ENCODE results near the gene DXO.
"Not testable (repeated sequence)": the region's sequence is repeated elsewhere in the genome, so short reads cannot be mapped to it uniquely, and the experiment has no call there.

Gene DXO

GRCh38 chr6:31979238-31979898 is 7.4 kb upstream of the DXO start:
- no peak for DNase-seq

GRCh38 chr6:31978831-31979230 is 6.9 kb upstream of the DXO start:
- no peak for DNase-seq

DNA sequence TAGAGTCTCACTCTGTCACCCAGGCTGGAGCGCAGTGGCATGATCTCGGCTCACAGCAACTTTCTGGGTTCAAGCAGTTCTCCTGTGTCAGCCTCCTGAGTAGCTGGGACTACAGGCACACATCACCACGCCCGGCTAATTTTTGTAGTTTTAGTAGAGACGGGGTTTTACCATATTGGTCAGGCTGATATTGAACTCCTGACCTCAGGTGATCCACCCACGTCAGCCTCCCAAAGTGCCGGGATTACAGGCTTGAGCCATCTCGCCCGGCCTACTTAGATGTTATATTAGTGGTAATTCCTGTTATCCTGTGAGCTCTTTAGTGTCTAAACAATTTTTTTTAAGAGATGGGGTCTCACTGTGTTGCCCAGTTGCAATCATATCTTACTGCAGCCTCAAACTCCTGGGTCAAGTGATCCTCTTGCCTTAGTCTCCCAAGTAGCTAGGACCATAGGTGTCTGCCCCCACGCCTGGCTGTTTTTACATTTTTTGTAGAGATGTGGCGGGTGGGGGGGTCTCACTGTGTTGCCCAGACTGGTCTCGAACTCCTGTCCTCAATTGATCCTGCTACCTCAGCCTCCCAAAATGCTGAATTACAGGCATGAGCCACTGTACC is 6.0 kb upstream of the DXO start:
- no peak for DNase-seq

- not testable (repeated sequence) for DNase-seq
These were observed 4.1 kb upstream of the DXO start for GRCh38 chr6:31976065-31976464.

- no peak for DNase-seq
These were observed 892 bp upstream of the DXO start for GRCh38 chr6:31972709-31973350.

DNA sequence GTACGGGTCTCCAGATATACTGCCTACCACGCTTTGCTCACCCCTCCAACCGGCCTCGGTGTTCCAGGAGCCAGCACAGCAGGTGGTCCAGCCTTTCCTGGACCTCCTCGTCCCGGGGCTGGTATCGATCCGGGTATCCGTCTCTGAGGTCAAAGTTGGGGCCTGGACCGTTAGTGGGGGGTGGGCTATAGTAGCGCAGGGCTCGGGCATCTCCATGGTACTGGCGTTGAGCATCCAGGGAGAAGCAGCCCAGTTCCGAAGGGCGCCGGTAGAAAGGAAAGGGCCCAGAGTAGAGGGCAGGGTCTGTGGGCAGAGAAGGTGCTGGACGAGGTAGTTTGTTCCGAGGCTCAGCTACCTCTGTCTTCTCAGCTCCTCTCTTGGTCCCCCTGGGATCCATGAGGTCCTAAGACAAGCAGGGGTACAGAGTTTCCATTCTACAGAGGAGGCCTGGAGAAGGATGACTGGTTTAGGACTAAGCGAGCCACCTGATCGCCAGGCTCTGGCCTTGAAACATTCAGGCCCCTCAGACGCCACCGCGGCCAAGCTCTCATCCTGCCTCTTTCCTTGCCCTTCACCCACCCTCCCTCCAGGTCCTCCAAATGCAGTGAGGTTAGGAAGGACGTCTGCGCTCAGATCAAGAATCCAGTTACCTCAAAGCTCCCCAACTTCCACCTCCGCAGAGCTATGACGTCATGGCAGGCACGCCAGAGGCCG is 502 bp downstream of the DXO start:
- no peak for DNase-seq

- DNase-seq = no peak
These were observed 1.2 kb downstream of the DXO start for GRCh38 chr6:31970604-31971271.

GRCh38 chr6:31969712-31970603 is 2.0 kb downstream of the DXO start:
- DNase-seq = no peak

- DNase-seq = no peak
These were observed 2.9 kb downstream of the DXO start for GRCh38 chr6:31968791-31969711.

- DNase-seq = no peak
These were observed 3.6 kb downstream of the DXO start for GRCh38 chr6:31968326-31968725.

DNA sequence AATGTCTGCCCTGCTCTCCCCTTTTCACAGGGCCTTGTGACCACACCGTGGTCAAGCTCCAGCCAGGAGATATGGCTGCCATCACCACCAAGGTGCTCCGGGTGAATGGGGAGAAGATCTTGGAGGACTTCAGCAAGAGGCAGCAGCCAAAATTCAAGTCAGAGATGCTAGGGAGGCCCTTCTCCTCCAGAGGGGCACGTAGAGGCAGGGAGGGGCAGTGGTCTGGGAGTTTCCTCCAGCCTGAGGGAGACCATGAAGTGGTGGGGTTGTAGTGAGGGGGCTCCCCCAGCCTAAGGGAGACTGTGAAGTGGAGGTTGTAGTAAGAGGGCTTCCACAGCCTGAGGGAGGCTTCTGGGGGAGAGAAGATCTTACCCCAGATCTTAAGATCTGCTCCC is 4.0 kb downstream of the DXO start:
- DNase-seq = no peak

GRCh38 chr6:31966997-31967925 is 4.7 kb downstream of the DXO start:
- DNase-seq = no peak

DNA sequence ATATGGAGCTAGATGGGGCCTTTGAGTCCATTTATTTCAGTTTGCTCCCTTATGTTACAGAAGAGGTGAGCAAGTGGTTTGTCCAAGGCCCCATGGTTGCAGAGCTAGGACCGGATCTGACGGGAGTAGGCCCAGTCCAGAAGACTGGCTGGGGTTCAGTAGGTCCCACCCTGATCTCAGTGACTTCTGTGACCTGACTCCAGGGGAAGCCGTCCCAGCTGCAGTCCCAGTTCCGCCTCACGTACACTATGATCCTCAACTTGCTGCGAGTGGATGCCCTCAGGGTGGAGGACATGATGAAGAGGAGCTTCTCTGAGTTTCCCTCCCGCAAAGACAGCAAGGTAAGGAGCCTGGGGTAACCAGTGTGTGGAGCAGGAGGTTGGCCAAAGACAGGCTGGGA is 5.4 kb downstream of the DXO start:
- no peak for DNase-seq

DNA sequence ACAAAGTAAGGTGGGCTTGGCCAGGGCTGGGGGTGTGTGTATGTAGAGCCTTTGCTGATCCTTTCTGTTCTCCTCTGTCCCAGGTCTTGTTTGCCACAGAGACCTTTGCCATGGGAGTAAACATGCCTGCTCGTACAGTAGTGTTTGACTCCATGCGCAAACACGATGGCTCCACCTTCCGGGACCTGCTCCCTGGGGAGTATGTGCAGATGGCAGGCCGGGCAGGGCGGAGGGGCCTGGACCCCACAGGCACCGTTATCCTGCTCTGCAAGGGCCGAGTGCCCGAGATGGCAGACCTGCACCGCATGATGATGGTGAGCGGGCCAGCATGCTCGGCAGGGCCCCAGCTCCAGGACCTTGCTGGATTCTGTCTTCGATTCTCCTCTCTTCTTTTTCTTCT is 6.2 kb downstream of the DXO start:
- no peak for DNase-seq

DNA sequence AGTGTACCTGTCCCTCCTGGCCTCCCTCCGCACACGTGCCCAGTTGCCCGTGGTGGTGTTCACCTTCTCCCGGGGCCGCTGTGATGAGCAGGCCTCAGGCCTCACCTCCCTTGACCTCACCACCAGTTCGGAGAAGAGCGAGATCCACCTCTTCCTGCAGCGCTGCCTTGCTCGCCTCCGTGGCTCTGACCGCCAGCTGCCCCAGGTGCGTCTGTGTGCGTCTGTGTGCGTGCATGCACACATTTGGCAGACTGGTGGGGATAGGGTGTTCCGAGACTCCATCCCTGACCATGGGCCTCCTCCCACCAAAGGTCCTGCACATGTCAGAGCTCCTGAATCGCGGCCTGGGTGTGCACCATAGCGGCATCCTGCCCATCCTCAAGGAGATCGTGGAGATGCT is 8.0 kb downstream of the DXO start:
- DNase-seq = no peak

- DNase-seq = no peak
These were observed 10.3 kb downstream of the DXO start for GRCh38 chr6:31961616-31962015.

- DNase-seq = peak; percentile 99
These were observed 12.9 kb downstream of the DXO start, which contains the start of the genes NELFE and SKIC2 for GRCh38 chr6:31958741-31959739. Gene NELFE, minus strand, starts transcription at chr6:31958971. Its CDS starts 525 bp downstream, at chr6:31958446. Gene SKIC2, plus strand, starts transcription at chr6:31959175. Its CDS starts 18 bp downstream, at chr6:31959193.

- no peak for DNase-seq
These were observed 13.6 kb downstream of the DXO start for GRCh38 chr6:31958412-31958740.

- DNase-seq = no peak
These were observed 15.1 kb downstream of the DXO start for GRCh38 chr6:31956796-31957195.

Measured in activated T-cell treated with anti-CD3 and anti-CD28 coated beads, Interleukin-2, amount 50 U/mL, for 1 hour (primary cell).